Activated CD4-positive, CD25-positive, alpha-beta regulatory T cell treated with anti-CD3 and anti-CD28 coated beads, Interleukin-2, amount 50 U/mL, for 24 hours (primary cell): Measurements from ENCODE around the gene LRRC32.
"Not testable (repeated sequence)": the region's sequence is repeated elsewhere in the genome, so short reads cannot be mapped to it uniquely, and the experiment has no call there.

ENCODE experiments used
- ATAC-seq, 2 donors: fragments of 150-1000 bp; cut with Tn5 transposase; one replicate each; pipeline ENCODE4 v1.10.0; 2021; ENCODE audit warnings: mild to moderate bottlenecking in 1 of 2, moderate library complexity in 1 of 2

Gene LRRC32

GRCh38 chr11:76609736-76610370 lies 60.7 kb downstream of the LRRC32 start:
- ATAC-seq = no peak

- not testable (repeated sequence) for ATAC-seq
Observed at GRCh38 chr11:76608879-76609460, 61.6 kb downstream of the LRRC32 start.

GRCh38 chr11:76608228-76608627 lies 62.3 kb downstream of the LRRC32 start:
- ATAC-seq = not testable (repeated sequence)
